HG03354 (cell line): Measurements from ENCODE around the gene MMP17.
"Not testable (repeated sequence)": the region's sequence is repeated elsewhere in the genome, so short reads cannot be mapped to it uniquely, and the experiment has no call there.

Source experiments
- ATAC-seq: cut with Tn5 transposase; IDR thresholded peaks from one replicate; pipeline ENCODE4 v1.9.1; 2021; ENCODE audit warnings: mild to moderate bottlenecking; ENCODE audit not compliant: unreplicated experiment, poor library complexity, severe bottlenecking

Gene MMP17

DNA sequence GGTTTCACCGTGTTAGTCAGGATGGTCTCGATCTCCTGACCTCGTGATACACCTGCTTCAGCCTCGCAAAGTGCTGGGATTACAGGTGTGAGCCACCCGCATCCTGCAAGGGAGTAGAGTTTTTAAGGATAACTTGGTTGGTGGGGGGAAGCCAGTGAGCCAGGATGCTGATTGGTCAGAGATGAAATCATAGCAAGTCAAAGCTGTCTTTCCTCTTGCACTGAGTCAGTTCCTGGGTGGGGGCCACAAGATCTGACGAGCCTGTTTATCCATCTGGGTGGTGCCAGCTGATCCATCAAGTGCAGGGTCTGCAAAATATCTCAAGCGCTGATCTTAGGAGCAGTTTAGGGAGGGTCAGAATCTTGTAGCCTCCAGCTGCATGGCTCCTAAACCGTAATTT, 56.9 kb downstream of the MMP17 start:
- not testable (repeated sequence) for ATAC-seq

- no peak for ATAC-seq
Observed at GRCh38 chr12:131885543-131886057, 57.4 kb downstream of the MMP17 start.

DNA sequence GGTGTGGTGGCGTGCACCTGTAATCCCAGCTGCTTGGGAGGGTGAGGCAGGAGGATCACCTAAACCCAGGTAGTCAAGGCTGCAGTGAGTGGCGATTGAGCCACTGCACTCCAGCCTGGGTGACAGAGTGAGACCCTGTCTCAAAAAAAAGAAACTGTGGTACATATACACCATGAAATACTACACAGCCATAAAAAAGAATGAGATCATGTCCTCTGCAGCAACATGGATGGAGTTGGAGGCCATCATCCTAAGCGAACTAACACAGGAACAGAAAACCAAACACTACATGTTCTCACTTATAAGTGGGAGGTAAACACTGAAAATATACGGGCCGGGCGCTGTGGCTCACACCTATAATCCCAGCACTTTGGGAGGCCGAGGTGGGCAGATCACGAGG, 63.5 kb downstream of the MMP17 start:
- ATAC-seq, result not testable (repeated sequence)

- no peak for ATAC-seq
Observed at GRCh38 chr12:131892711-131893604, 64.8 kb downstream of the MMP17 start.

DNA sequence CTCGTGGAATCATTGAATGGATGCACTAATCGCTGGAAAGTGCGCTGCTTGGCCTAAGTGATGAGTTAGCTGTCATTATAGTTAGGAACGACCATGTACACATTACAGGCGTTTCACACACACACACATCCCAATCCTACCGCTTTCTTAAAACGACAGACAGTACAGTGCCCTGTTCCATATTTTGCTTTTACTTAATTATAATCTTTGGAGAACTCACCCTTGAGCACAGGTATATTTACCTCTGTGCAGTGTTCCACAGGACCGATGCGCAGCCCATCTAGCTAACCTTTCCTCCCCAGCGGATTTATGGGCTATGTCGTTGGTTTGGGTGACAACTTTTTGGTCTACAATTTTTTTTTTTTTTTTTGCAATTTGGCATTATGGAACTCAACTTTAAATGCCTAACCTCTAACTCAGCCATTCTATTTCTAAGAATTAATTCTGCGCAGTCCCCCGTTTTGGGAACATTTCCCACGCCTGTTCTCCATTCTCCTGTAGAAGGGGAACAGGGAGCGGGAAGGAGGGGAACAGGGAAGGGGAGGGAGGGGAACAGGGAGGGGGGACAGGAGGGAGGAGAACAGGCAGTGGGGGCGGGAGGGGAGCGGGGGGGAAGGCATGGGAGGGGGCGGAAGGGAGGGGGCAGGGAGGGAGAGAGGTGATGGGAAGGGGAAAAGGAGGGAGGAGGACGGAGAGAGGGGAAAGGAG, 65.6 kb downstream of the MMP17 start:
- no peak for ATAC-seq

DNA sequence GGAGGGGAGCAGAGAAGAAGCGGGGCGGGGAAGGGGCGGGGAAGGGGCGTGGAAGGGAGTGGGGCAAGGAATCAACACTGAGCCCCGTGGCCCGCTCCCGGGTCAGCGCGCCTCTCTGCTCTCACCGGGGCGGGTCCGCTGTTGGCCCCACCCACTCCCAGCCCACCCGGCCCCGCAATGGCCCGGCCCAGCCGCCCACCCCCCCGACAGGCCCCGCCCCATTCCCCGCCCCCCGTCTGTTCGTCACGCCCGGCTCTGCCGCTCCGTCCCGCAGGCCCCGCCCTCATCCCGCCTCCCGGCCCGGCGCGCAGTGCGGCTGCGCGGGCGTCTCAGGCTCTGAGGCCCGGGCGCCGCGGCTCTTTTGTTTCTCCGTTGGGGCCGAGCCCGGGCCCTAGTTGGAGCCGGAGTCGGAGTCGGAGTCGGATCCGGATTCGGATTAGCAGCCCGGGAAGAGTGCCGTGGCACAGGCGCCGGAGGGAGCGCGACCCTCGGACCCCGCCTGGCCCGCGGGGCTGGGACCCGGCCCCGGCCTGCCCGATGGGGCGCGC, 66.2 kb downstream of the MMP17 start, which contains the start of gene ULK1:
ULK1 (plus strand) TSS at position 310 of the 548 bp plus-strand sequence. CDS start 380 bp downstream, outside the sequence.
- ATAC-seq, result peak; percentile 82

- ATAC-seq, result peak; percentile 6
Observed at GRCh38 chr12:131894981-131895639, 66.9 kb downstream of the MMP17 start.

- ATAC-seq, result peak; percentile 24
Observed at GRCh38 chr12:131895640-131896079, 67.5 kb downstream of the MMP17 start.

- ATAC-seq, result peak; percentile 70
Observed at GRCh38 chr12:131896080-131896810, 68.1 kb downstream of the MMP17 start.

GRCh38 chr12:131896811-131897270, 68.6 kb downstream of the MMP17 start:
- ATAC-seq, result no peak

DNA sequence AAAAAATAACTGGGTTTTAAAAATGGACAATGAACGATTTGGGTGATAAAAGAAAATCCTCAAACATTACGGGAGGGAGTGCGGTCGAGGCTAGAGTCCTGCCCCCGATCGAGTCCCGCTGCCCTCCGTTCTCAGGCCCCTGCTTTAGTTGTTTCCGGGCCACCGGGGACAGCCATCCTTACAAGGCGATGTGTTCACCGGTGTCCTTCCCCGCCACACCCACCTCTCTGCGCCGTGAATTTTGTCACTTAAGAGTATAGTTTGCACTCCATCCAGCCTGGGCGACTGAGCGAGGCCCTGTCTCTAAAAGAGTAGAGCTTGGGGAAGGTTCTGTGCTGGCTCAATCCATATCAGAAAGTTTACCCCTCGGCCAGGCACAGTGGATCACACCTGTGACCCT, 69.1 kb downstream of the MMP17 start:
- no peak for ATAC-seq

DNA sequence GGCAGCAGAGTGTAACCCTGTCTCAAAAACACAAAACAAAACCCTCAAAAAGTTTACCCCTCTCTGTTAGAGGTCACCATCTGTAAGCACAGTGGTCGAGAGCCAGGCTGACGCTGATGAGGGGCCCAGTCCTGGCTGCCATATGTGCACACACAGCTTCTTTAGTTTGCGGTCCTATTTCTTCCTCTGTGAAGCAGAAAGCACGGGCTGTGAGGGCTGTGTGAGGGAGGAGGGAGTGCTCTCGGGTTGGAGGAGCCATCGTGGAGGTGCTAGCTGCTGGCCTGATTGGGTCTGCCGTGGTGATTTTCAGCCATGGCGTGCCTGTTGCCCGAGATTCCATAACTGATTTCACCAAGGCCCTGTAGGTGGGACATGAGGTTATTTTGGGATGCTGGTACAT, 69.7 kb downstream of the MMP17 start:
- no peak for ATAC-seq

DNA sequence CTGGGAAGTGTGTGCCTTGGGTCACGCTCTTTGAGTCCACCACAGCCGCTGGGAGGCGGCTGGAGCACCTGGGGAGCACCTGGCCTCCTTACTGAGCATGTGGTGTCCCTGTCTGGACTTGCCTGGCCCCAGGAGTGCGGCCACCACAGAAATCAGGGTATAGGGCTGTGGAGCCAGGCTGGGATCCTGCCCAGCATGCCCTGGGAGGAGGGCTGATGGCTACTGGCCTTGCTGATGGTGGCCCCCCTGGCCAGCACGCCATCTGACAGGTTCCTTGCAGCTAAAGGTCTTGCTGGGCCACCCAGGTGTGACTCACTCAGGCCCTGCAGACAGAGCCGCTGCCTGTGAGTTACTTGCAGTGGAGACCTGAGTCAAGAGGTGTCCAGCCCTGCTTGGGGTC, 72.2 kb downstream of the MMP17 start:
- no peak for ATAC-seq
